Skeletal muscle cell (primary cell): ENCODE data around the gene WASL.
"Not testable (repeated sequence)": the region's sequence is repeated elsewhere in the genome, so short reads cannot be mapped to it uniquely, and the experiment has no call there.

Experiments
- DNase-seq: peaks from one replicate; pipeline ENCODE4 v3.0.0-alpha.2; 2010; ENCODE audit warnings: low read depth
- H3K4me3 ChIP-seq: 2 replicates; pipeline ENCODE4 v1.5.1; 2011; ENCODE audit warnings: low read depth, mild to moderate bottlenecking, control low read depth, low read length, moderate library complexity

WASL gene

DNA sequence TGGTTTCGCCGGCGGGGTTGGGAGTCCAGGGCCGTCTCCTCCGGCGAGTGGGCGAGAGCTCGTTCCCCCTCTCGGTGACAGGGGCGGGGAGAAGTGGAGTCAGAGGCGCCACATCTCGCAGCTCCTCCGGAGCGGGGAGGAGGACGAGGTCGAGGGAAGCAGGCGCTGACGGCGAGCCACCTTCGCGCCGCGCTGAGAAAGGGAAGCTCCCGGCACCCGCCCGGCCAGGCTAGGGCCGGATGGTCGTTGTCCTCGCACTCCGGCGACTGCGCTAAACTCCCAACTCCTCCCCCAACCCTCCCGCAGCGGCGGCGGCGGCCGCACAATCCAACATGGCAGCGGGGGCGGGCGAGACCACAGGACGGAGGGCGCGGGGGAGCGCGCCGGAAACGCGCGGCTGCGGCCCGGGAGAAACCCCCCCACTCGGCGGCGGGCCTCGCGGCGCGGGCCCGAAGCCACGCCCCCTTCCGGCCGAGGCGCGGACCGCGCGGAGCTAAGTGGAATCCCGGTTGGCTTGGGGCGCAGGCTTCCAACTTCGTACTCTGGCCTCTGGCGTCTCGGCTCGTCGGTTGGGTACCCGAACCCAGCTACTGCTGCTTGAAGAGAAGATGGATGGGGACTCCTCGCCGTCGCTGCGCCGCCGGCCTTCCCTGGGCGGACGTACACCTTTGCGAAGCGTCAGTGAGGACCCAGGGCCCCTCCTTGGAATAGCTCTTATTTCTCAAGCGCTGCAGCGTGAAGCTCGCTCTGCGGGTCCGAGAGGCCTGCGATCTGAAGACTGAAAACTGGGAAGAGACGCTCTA is at the start of gene WASL:
Gene WASL, minus strand, starts transcription at position 270 of the 803 bp plus-strand sequence. Its CDS starts 269 bp downstream, at position 1.
- H3K4me3 ChIP-seq: peak within 1 kb of the TSS; percentile 92

DNA sequence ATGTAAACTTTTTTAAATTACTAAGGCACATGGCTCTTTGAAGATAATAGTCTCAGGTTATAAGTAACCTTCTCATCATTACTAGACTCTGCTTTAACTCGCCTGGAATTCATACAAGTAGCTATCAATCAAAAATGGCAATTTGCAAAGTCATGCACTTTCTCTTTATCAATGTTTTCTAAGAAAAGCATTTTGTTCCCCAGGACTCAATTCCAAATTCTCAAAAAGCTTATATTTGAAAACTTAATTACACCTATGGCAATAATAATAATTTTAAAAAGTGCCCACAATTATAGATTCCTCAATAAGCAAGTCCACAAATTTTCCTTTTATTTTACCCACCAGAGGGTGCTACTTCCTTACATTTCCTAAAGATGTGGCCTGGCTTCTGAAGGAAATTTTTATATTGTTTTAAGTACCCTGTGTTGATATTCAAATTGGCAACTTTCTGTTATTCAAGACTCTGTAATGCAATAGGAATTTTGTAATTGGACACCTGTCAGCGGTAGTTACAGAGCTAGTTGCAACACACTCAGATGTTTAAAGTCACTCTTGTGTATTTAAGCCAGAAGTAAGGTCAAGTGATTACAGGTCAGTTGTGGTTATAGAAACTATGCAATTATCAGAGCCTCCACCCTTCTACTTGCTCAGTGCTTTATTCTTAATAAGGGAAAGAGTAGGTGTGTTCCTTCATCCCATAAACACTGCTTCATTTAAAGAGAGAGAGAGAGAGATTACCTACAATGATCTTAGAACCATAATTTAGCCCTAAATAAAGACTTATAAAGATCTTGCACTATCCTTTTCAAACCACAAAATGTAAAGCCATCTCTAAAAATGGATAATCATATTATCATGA is 49.1 kb upstream of the WASL start:
- no peak overlapping the region for H3K4me3 ChIP-seq
- peak; percentile 49 for DNase-seq

More for the DNA sequence above, at the start of gene WASL:
- peak; percentile 68 for DNase-seq

DNA sequence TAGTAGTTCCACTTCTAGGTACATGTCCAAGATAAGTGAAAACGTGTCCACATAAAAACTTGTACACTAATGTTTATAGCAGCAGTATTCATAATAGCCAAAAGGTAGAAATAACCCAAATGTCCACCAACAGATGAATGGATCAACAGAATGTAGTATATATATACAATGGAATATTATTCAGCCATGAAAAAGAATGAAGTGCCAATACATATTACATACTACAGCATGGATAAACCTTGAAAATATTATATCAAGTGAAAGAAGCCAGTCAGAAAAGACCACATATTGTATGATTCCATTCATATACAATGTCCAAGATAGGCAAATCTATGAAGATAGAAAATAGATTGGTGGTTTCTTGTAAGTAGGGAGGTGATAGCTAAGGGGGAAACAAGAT is 47.8 kb upstream of the WASL start:
- no peak for DNase-seq
- H3K4me3 ChIP-seq: no peak overlapping the region

DNA sequence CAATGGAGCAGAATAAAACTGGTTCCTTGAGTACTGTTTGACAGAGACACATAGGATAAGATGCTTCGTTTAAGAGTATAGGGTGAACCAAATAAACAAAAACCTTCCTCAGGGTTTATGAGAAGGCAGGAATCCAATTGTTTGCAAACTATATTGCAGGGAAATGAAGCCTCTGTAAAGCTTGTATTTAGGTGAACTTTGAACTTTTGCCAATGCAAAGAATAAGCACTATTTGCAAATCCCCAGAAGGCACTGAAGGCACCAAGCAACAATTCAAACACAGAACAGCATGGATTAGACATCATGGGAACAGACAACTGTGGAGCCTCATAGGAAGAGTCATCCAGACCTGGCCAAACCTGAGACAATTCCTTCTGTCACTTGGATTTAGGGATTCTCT is 47.1 kb upstream of the WASL start:
- no peak for DNase-seq

DNA sequence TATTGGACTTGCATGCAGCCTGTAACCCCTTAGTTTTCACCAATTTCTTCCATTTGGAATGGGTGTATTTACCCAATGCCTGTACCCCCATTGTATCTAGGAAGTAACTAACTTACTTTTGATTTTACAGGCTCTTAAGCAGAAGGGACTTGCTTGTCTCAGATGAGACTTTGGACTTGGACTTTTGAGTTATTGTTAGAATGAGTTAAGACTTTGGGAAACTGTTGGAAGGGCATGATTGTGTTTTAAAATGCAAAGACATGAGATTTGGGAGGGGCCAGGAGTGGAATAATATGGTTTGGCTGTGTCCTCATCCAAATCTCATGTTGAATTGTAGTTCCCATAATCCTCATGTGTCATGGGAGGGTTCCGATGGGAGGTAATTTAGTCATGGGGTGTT is 46.3 kb upstream of the WASL start:
- DNase-seq, H3K4me3 ChIP-seq: not testable (repeated sequence)

More for the DNA sequence above, 47.1 kb upstream of the WASL start:
- no peak overlapping the region for H3K4me3 ChIP-seq

DNA sequence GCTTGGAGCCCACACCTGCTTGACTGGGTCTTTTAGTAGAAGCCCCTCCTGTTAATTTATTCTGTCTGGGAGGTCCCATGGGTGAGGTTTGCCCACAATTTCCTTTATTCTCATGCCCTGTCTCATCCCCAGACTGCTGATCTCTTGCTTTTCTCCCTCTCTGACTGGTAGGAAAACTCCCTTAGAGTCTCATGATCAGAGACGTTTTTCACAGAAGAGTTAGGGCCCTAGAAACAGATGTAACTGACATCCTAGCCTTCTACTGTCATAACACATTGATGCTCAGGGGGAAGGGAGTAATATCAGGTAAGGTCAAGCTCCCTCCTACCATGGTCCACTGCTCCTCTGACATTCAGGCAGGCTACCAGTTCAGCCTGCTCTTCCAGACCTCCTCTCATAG is 43.7 kb upstream of the WASL start:
- H3K4me3 ChIP-seq: no peak overlapping the region

DNA sequence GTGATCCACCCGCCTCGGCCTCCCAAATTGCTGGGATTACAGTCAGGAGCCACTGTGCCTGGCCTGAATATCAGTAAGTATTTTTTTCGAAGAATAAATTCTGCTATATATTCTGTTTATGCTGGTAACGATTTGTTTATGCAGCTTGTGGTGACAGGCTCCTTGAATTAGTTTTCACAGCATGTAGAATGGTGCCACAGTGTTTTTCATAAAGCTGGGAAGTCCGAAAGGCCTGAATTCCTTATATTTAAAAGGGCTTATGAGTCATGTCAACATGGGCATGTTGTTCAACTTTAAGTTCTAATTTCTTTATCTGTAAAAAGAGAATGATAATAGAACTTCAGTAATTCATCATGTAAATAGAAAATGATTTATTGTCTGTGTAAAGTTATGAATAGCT is 42.2 kb upstream of the WASL start:
- DNase-seq: no peak
- H3K4me3 ChIP-seq: no peak overlapping the region

More for the DNA sequence above, 43.7 kb upstream of the WASL start:
- DNase-seq: no peak

DNA sequence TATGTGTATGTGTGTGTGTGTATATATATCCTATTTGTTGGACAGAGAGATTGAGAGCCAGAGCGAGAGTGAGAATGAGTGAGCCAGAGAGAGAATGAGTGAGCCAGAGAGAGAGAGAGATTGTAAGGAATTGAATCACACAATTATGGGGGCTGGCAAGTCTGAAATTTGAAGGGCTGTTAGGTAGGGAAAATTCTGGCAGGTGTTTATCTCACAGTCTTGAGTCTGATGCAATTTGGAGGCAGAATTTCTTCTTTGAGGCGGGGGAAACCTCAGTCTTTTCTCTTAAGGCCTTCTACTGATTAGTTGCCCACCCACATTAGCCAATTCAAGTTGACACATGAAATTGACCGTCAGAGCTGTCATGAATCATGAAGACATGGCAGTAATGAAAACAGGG is 41.0 kb upstream of the WASL start:
- no peak overlapping the region for H3K4me3 ChIP-seq
- no peak for DNase-seq

DNA sequence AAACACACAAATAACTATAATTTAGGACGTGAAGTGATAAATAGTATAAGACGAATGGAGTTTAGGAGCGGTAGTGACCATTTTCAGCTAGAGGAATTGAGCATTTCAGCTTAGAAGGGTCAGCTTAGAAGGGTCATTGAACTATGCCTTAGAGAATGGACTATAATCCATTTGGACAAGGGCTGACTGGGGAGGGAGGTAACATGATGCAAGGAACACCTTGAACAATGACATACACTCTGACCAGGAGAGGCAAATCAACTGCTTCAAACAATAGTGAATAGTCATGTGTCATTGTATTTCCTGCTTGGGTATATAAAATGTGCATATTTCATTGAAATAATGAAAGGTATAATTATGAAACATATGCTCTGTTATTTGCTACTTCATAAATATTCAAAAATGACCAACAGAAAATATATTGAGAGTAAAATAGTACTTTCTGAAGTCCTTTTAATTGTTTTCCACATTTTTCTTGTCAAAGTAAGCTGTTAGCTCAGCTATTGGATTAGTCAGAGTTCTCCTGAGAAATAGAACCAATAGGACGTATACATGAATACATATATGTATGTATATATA is 40.5 kb upstream of the WASL start:
- H3K4me3 ChIP-seq: no peak overlapping the region
- no peak for DNase-seq

DNA sequence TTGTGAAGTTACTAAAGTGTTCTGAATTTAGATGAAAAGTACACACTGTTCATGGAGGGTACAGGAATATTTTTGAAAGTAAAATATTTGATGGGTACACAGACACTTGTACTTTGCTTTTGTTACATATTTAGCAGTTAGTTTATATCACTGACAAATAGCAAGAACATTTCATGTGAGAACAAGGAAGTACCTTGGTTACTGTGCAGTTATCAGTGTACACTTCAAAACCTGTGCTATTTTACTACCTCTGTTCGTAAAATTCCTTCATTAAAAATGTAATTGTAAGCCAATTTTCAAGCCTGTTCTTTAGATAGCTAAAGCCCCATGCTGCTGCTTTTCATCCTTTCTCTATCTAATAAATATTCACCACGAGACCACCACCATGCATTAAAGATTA is 39.8 kb upstream of the WASL start:
- no peak overlapping the region for H3K4me3 ChIP-seq
- no peak for DNase-seq

DNA sequence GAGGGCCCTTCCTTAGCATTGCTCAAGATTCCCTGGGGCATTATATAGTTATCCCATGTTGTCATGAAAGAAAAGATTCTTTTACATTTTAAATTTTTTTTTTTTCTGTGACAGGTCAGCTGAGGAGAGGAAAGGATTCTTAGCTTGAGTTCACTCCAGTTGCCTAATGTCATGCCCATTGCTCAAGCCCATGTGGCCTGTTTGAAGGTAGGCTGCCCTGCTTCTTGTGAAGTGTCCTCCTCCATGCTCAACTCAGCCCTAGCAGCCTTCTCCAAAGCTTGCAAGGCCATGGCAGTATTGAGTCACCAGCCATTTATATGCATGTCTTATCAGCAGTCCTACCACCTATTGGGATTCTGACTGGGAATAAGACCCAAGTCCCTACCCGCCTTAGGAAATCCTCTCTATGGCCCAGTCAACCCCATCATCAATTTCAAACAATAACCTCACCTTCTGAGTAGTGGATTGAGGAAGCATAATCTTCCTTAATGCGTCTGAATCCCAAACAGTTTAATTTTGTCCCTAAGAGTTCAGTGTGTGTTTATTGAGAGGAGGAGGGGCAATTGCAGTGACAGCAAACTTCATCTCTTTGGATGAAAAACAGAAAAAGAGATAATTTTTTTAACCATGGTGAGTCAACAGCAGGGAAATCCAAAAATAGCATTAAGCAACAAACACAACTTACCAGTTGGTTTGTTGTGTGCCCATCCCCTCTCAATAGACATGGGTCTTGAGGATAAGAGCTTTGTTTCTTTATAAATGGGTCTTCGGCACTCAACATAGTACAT is 38.6 kb upstream of the WASL start:
- DNase-seq: no peak
- H3K4me3 ChIP-seq: no peak overlapping the region

DNA sequence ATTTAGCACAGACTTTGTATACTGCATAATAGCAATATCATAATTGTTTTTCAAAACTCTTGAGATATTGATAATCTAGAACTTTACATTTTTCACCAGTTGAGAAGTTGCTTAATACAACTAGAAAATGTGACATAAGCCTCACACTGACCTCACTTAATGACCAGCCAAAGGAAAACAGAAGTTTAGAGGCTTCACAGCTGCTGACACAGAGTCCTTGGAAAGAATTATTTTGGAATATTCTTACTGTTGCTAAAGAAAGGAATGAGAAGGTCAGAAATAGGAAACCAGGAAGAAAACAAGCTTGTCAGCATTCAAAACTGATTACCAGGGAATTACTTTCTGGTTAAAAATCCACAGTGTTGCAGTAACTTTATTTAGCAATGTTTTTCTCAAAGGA is 35.5 kb upstream of the WASL start:
- no peak for DNase-seq
- no peak overlapping the region for H3K4me3 ChIP-seq

DNA sequence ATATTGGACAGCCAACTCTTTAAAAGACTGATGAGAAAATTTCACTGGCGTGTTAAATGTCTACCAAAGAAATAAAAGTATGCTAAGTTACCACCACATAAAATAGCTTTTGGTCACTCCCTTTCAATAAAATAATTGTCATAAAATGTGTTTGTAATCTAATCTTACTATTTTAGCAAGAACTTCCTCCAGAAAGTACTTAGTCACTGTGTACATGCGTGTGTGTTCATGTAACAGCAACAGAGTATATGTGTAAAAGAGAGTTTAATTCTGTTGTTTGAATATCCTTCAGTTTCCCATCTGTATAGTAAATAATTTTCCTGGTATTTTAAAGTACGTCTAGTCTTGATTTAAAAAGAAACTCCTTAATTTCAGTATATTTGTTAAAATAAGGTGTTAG is 35.0 kb upstream of the WASL start:
- H3K4me3 ChIP-seq: no peak overlapping the region
- DNase-seq: no peak

DNA sequence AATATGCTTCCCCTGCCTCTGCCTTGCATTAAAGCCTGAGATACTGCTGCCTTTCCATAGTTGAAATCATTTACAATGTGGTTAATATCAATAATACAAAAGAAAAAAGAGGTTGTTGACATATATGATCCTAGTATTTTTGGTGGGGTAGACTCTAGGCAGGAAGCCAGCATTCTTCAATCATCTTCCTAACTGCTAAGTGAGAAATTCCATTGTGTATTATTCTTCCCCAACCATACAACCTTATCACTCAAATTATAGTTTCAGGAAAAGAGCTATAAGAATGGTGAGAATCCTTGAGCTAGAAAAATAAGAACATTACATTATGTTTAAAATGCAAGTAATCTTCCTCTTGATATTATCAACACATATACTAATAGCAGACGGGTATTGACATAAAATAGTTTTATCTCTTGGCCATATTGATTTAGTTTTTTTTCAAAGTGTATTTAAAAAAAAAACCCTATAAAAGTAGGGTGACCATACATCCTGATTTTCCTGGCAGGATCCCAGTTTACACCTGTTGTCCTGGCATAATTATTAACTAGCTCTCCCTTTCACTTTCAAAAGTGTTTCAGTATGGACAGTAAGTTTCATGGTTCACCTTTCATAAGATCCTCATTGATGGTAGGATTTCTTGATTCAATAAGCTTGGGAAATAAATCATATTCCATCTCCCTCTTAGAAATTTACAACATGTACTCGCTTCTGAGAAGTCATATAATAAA is 33.4 kb upstream of the WASL start:
- DNase-seq: no peak
- no peak overlapping the region for H3K4me3 ChIP-seq

DNA sequence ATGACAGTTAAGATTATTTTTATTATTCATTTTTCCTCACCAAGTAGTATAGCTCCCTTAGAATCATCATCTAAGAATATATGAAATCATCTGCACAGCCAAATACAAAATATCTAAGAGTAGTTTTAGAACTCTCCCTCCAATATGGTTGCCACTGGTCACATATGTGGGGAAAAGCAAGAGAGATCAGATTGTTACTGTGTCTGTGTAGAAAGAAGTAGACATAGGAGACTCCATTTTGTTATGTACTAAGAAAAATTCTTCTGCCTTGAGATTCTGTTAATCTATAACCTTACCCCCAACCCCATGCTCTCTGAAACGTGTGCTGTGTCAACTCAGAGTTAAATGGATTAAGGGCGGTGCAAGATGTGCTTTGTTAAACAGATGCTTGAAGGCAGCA is 31.7 kb upstream of the WASL start:
- not testable (repeated sequence) for DNase-seq, H3K4me3 ChIP-seq

DNA sequence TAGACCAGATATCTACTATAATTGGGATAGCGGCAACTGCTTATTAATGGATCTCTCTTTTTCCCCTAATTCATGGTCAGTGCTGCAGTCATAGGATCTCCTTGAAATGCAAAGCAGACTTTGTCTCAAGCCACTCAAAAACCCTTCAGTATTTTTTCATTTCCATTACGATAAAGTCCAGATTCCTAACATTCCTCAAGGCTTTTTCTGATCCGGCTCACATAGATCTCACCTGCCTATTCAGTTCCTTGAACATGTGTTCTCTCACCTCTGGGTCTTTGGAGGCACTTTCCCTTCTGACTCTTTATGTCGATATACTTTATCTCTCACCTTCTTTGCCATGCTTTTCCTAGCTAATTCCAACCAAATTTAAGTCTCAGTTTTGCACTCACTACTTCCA is 25.7 kb upstream of the WASL start:
- H3K4me3 ChIP-seq: no peak overlapping the region
- no peak for DNase-seq

DNA sequence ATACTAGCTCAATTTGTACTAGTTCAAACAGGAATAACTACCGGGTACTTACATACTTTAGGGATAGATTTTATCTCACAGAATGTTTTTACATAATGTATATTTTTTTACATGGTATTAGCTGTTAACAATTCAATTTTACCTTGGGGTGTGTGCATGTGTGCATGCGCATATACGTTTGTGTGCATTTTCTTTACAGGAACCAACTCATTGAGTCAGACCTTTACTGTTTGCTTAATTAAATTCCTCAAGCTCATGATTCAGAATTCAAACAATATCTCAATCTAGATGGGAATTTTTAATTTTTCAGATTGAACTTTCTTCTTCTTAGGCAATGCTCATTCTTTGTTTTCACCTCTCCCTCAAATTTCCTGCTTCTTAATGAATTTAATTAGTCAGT is 24.7 kb upstream of the WASL start:
- H3K4me3 ChIP-seq: no peak overlapping the region
- DNase-seq: no peak

DNA sequence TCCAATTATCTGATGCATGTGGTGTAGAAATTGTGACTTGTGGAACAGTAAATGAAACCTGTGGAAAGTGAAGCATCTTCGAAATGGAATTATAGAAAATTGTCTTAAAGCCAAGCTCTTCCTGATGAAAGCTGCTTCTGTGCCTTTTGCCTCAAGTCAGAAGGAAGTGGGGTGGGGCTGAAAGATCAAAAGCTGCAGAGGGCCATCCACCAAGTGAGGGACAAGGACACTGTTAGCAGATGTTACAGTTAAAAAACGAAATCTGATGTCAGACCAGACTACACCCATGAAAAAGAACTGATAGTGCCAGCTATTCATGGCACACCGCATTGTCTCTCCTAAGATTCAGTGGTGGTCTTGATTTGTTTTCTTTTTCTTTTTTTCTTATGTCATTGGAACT is 23.8 kb upstream of the WASL start:
- no peak for DNase-seq
- H3K4me3 ChIP-seq: no peak overlapping the region

DNA sequence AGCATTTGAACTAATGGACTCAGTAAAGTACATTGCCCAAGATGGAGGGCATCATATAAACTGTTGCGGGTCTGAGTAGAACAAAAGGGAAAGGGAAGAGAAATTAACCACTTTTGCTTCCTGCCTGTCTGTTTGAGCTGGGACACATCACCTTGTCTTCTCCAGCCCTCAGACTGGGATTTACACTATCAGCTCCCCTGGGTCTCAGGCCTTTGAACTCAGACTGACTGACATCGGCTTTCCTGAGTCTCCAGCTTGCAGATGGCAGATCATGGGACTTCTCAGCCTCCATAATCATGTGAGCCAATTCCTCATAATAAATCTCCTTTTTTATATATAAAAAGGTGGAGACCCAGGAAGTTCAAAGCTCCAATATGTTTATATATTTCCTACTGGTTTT is 23.0 kb upstream of the WASL start:
- no peak for DNase-seq
- no peak overlapping the region for H3K4me3 ChIP-seq
